Neuronal stem cell (in vitro differentiated cells): Measurements from ENCODE around the gene LDB3.
A peak's percentile ranks its signal among the peaks of the same experiment; 100 is the strongest.

Experiments
- DNase-seq: peaks from one replicate; pipeline ENCODE4 v3.0.0-alpha.2; 2013; ENCODE audit warnings: low spot score
- H2AFZ ChIP-seq: one replicate; pipeline ENCODE4 v1.6.1; 2013; ENCODE audit warnings: mild to moderate bottlenecking, low read length, inconsistent platforms
- H2AK5ac ChIP-seq: 2 replicates; pipeline ENCODE4 v1.6.1; 2013; ENCODE audit warnings: low read depth, mild to moderate bottlenecking, inconsistent platforms, low read length, moderate library complexity, mixed read lengths
- H2BK120ac ChIP-seq: 2 replicates; pipeline ENCODE4 v1.6.1; 2013; ENCODE audit warnings: low read depth, mild to moderate bottlenecking, inconsistent platforms, low read length, moderate library complexity, mixed read lengths
- H2BK12ac ChIP-seq: one replicate; pipeline ENCODE4 v1.6.1; 2013; ENCODE audit warnings: low read length, inconsistent platforms
- H2BK15ac ChIP-seq: 2 replicates; pipeline ENCODE4 v1.6.1; 2013; ENCODE audit warnings: mild to moderate bottlenecking, low read length, inconsistent platforms, mixed read lengths
- H2BK5ac ChIP-seq: one replicate; pipeline ENCODE4 v1.6.1; 2013; ENCODE audit warnings: inconsistent platforms, mild to moderate bottlenecking, low read length, moderate library complexity
- H3K14ac ChIP-seq: one replicate; pipeline ENCODE4 v1.6.1; 2013; ENCODE audit warnings: low read length, inconsistent platforms
- H3K18ac ChIP-seq: 2 replicates; pipeline ENCODE4 v1.6.1; 2013; ENCODE audit warnings: low read length, inconsistent platforms
- H3K23ac ChIP-seq: 2 replicates; pipeline ENCODE4 v1.6.1; 2013; ENCODE audit warnings: low read depth, mild to moderate bottlenecking, mixed read lengths, low read length, inconsistent platforms; ENCODE audit not compliant: poor library complexity
- H3K27ac ChIP-seq: replicated peaks from 3 replicates; pipeline ENCODE4 v1.5.1; 2013; ENCODE audit warnings: low read length, inconsistent platforms
- H3K27me3 ChIP-seq, 3 experiments: 2 replicates each; pipeline ENCODE4 v1.6.1; 2013; ENCODE audit warnings: low read length in 3 of 3, mild to moderate bottlenecking in 2 of 3, inconsistent platforms in 1 of 3, low read depth in 1 of 3, mixed read lengths in 1 of 3, moderate library complexity in 1 of 3; ENCODE audit not compliant: control insufficient read depth in 3 of 3, insufficient read depth in 3 of 3
- H3K36me3 ChIP-seq, 2 donors: replicated peaks in 1 of 2; 2 replicates each; pipeline ENCODE4 v1.6.1; 2013; ENCODE audit warnings: low read length in 2 of 2; ENCODE audit not compliant: control insufficient read depth in 2 of 2, insufficient read depth in 2 of 2
- H3K4ac ChIP-seq: 2 replicates; pipeline ENCODE4 v1.6.1; 2013; ENCODE audit warnings: inconsistent platforms, mild to moderate bottlenecking, low read length, moderate library complexity
- H3K4me1 ChIP-seq, 2 donors: 1 replicate in 1 of 2; 2 replicates in 1 of 2; pipeline ENCODE4 v1.6.1; 2013; ENCODE audit warnings: low read length in 2 of 2, low read depth in 1 of 2; ENCODE audit not compliant: control insufficient read depth in 2 of 2, insufficient read depth in 1 of 2
- H3K4me2 ChIP-seq: one replicate; pipeline ENCODE4 v1.6.1; 2013; ENCODE audit warnings: mild to moderate bottlenecking, low read length, inconsistent platforms; ENCODE audit not compliant: insufficient read depth, poor library complexity, severe bottlenecking
- H3K4me3 ChIP-seq, 2 donors: 2 replicates each; pipeline ENCODE4 v1.5.1; 2013; ENCODE audit warnings: low read length in 2 of 2, mild to moderate bottlenecking in 2 of 2, inconsistent platforms in 1 of 2, moderate library complexity in 1 of 2
- H3K79me1 ChIP-seq: one replicate; pipeline ENCODE4 v1.6.1; 2013; ENCODE audit warnings: low read depth, mild to moderate bottlenecking, inconsistent platforms, low read length, moderate library complexity
- H3K9ac ChIP-seq: one replicate; pipeline ENCODE4 v1.6.1; 2013; ENCODE audit warnings: mild to moderate bottlenecking, low read depth, low read length, inconsistent platforms; ENCODE audit not compliant: poor library complexity
- H3K9me3 ChIP-seq, 2 donors: replicated peaks in 1 of 2; 2 replicates each; pipeline versions ENCODE3 to v1.6.1; 2013; ENCODE audit warnings: low read length in 2 of 2, mild to moderate bottlenecking in 2 of 2, inconsistent platforms in 1 of 2, low read depth in 1 of 2, mixed read lengths in 1 of 2, moderate library complexity in 1 of 2; ENCODE audit not compliant: control insufficient read depth in 2 of 2, insufficient read depth in 1 of 2
- H4K8ac ChIP-seq: one replicate; pipeline ENCODE4 v1.6.1; 2013; ENCODE audit warnings: low read depth, mild to moderate bottlenecking, inconsistent platforms, low read length, moderate library complexity
- H4K91ac ChIP-seq: one replicate; pipeline ENCODE4 v1.6.1; 2013; ENCODE audit warnings: low read length, low read depth, mild to moderate bottlenecking, inconsistent platforms; ENCODE audit not compliant: poor library complexity
- WGBS, 2 donors: extraction: QIAGEN DNeasy Blood & Tissue Kit; methylation state at CpG; one replicate each; pipeline ENCODE4 v1.1.7; 2013; ENCODE audit warnings: missing lambda C conversion rate in 2 of 2, mixed read lengths in 1 of 2; ENCODE audit not compliant: insufficient read length in 2 of 2, insufficient replicate concordance in 1 of 2; ENCODE audit errors: extremely low coverage in 2 of 2; 5-methylcytosine and 5-hydroxymethylcytosine counted together

Gene LDB3

DNA sequence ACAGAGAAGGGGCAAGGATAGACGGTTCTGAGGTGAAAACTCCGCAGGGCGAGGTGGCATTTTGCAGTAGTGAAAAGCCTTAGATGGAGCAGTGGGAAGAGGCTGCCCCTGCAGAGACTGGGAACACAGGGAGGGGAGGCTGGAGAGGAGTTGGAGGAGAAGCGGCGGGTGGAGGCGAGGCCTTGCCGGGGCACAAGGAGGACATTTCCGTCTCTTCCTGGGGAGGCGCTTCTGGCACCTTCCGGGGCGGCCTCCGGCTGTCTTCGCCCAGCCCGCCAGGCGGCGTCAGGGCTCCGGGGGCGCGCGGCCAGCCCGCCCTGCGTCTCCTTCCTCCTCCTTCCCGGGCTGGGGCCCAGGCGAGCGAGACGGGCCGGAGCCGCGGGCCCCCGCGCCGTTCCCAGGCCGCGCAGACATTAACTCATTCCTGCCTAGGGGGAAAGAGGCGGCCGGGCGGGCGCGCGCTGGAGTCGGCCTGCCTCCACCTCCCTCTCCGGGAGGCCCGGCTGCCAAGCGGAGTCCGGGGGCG lies 42.7 kb downstream of the LDB3 start:
- peak overlapping the region; percentile 93 for H3K18ac ChIP-seq

DNA sequence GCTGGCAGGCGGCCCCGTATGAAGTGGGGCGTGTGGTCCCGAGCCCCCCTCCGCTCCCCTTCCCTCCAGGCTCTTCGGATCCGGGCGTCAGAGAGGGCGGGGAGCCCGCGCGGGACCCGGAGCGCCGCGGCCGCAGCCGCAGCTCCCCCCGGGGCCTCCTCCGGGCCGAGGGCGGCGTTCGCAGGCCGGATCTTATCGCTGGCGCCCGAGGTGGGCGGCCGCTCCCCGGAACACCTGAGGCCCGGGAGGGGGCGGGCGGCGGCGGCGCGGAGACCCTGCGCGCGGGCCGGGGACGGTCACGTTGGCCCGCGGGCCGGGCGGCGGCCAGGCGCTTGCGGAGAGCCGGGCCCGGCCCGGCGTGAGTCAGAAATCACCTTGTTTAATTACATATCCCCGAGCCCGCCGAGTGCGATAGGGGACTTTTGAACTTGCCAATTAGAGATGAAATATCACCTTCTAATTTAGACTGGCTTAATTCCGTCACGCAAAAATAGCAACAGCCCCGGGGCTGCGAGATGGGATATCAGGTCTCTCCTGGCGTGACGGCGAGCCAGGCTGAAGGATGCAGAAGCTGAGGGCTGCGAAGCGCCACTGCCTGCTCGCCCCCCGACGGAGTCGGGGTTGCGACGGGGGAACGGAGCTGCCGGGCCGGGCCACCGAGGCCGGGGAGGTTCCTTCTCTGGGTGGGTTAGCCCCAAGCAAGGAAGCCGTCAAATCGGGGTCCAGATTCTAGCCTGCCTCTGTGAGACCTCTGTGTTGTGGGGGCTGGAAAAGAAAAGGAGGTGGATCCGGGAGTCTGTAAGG lies 43.4 kb downstream of the LDB3 start:
- peak; percentile 38 for DNase-seq
- Histone ChIP-seq H2BK12ac (no peak overlapping the region), H3K79me1 (no peaks in the 10 kb centered on the region), H3K27me3 (peaks cover 0 to 3% (median 0%) of the 10 kb centered on the region in 3 experiments), H4K8ac (no peak overlapping the region), H3K18ac (peak overlapping the region; percentile 93), H3K4me3 (peak overlapping the region; percentile 68 to 78), H3K27ac (peak overlapping the region; percentile 66), H3K4ac (no peak overlapping the region), H3K23ac (peak overlapping the region; percentile 29), H3K4me2 (peak overlapping the region; percentile 75), H2BK120ac (no peak overlapping the region), H3K36me3 (no peaks in the 10 kb centered on the region), H2BK5ac (no peak overlapping the region), H3K14ac (no peak overlapping the region), H2AFZ (peak overlapping the region; percentile 90), H3K4me1 (peaks cover 7 to 21% of the 10 kb centered on the region in 2 donors), H2AK5ac (no peak overlapping the region), H3K9ac (peak overlapping the region; percentile 82), H4K91ac (no peak overlapping the region), H3K9me3 (no peaks in the 10 kb centered on the region), H2BK15ac (no peak overlapping the region)
- WGBS, 2 donors: no CpG with 5 or more reads among the region's 82 CpGs

More for the DNA sequence above, 42.7 kb downstream of the LDB3 start:
- peak overlapping the region; percentile 29 for H3K23ac ChIP-seq
- no CpG with 5 or more reads among the region's 46 CpGs for WGBS, 2 donors
- H2BK5ac ChIP-seq: no peak overlapping the region
- no peak overlapping the region for H2BK120ac ChIP-seq
- peak overlapping the region; percentile 75 for H3K4me2 ChIP-seq
- H4K8ac ChIP-seq: peak overlapping the region; percentile 98
- no peaks in the 10 kb centered on the region for H3K36me3 ChIP-seq
- no peaks in the 10 kb centered on the region for H3K79me1 ChIP-seq
- peak overlapping the region; percentile 72 for H3K27ac ChIP-seq
- peak; percentile 80 for DNase-seq
- peak overlapping the region; percentile 68 to 78 for H3K4me3 ChIP-seq
- H4K91ac ChIP-seq: no peak overlapping the region
- peaks cover 0 to 3% (median 0%) of the 10 kb centered on the region in 3 experiments for H3K27me3 ChIP-seq
- no peak overlapping the region for H3K14ac ChIP-seq
- peaks cover 7 to 21% of the 10 kb centered on the region in 2 donors for H3K4me1 ChIP-seq
- no peaks in the 10 kb centered on the region for H3K9me3 ChIP-seq
- peak overlapping the region; percentile 90 for H2AFZ ChIP-seq
- H3K9ac ChIP-seq: peak overlapping the region; percentile 82
- peak overlapping the region; percentile 59 for H2BK12ac ChIP-seq
- H2BK15ac ChIP-seq: peak overlapping the region; percentile 2
- no peak overlapping the region for H2AK5ac ChIP-seq
- H3K4ac ChIP-seq: peak overlapping the region; percentile 77

DNA sequence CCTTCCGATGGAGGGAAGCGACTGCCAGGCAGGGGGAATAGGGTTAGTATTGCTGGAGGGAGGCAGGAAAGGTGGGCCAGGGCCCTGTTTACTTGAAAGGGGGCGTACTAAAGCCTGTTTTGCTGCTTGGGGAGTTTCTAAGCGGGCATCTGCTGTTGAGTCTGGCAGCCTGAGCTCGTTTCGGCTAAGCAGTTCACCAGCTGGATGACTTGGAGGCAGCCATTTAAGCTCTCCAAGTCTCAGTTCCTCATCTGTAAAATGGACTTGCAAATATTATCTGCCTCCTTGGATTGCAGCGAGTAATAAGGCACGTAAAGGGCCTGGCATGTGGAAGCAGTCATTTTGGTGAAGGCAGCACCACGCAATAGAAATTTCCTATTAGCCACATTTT lies 44.0 kb downstream of the LDB3 start:
- Histone ChIP-seq H4K91ac (no peak overlapping the region), H3K18ac (no peak overlapping the region), H4K8ac (no peak overlapping the region), H3K36me3 (no peaks in the 10 kb centered on the region), H2AK5ac (no peak overlapping the region), H3K27ac (no peak overlapping the region), H3K14ac (no peak overlapping the region), H3K4me2 (peak overlapping the region; percentile 75), H3K4me3 (peak overlapping the region; percentile 68 to 78), H2BK15ac (no peak overlapping the region), H3K79me1 (no peaks in the 10 kb centered on the region), H3K23ac (no peak overlapping the region), H3K9me3 (no peaks in the 10 kb centered on the region), H3K4me1 (peaks cover 7 to 21% of the 10 kb centered on the region in 2 donors), H2AFZ (peak overlapping the region; percentile 90), H3K4ac (no peak overlapping the region), H2BK5ac (no peak overlapping the region), H3K27me3 (peaks cover 0 to 3% (median 0%) of the 10 kb centered on the region in 3 experiments), H3K9ac (no peak overlapping the region), H2BK12ac (no peak overlapping the region), H2BK120ac (no peak overlapping the region)
- DNase-seq: no peak
- no CpG with 5 or more reads among the region's 9 CpGs for WGBS, 2 donors

DNA sequence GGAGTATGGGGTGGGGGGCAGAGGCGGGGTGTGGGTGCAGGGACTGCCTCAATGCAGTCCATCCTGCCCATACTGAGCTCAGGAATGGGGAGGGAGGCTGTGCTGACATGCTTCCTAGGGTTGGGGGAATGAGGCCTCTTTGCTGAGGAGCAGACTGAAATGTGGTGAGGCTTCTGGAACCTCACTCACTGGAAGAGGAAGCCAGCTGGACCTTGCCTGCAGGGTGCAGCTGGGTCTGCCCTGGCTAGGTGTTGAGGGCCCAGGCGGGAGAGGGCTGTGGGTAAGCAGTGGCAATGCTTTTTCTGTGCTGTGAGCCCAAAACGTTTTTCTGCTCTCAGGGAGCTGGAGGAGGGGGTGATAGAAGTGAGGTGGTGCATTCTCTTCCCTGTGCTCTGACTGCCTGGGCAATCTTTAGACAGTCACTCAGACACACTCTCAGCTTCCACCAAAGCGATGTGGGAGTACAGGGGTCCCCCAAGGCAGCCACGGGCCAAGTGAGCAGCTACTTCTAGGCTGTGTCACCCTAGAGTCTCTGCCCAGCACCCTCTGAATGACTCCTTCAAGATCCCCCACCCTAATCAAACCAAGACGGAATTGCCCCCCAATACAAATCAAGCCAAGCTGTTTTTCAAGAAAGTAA lies 47.0 kb downstream of the LDB3 start:
- Histone ChIP-seq H2BK120ac (no peak overlapping the region), H3K79me1 (no peaks in the 10 kb centered on the region), H2BK5ac (no peak overlapping the region), H2AK5ac (peak overlapping the region; percentile 40), H3K4me3 (no peak overlapping the region), H2AFZ (peak overlapping the region; percentile 4), H2BK12ac (no peak overlapping the region), H3K18ac (peak overlapping the region; percentile 39), H3K14ac (no peak overlapping the region), H3K4me1 (peaks cover 4 to 10% of the 10 kb centered on the region in 2 donors), H3K23ac (peak overlapping the region; percentile 34), H3K36me3 (no peaks in the 10 kb centered on the region), H3K9me3 (no peaks in the 10 kb centered on the region), H4K8ac (no peak overlapping the region), H3K4me2 (no peak overlapping the region), H4K91ac (no peak overlapping the region), H3K27ac (no peak overlapping the region), H2BK15ac (peak overlapping the region; percentile 84), H3K4ac (no peak overlapping the region), H3K27me3 (peaks cover 0 to 3% (median 0%) of the 10 kb centered on the region in 3 experiments), H3K9ac (peak overlapping the region; percentile 38)
- no peak for DNase-seq
- no CpG with 5 or more reads among the region's 6 CpGs for WGBS, 2 donors
